ENCODE measurements around the gene APIP. TPM values are rescaled to one million over a fixed set of nuclear protein-coding genes. Genes with fewer than 3 reads are reported as not detected.

Gene APIP
- total RNA-seq, 1 donor from 2014 or later = 23.3 TPM

DNA sequence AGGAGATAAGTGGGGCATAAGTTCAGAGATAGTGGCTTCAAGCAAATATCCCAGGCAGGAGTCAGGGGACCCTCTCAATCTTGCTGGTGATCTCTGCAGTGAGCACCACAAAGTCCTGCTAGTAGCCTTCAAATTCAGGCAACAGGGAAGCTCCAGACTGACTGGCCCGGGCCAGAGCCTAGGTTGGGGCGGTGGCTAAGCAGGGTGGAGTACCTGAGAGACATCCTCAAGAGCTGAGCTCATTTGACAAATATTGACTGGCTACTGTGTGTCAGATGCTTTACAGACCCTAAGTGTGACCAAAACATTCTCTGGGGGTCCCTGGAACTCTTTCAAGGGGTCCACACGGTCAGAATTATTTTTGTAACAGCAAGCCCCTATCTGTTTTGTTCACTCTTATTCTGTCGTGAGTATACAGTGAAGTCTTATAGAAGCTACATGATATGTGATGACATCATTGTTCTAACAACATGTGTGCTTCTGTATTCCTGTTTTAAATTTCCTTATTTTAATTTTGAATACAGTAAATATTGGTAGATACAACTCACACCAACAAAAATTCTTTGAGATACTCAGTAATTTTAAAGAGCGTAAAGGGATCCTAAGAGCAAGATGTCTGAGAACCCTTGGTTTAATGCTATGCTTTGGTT lies 71.6 kb downstream of the APIP start:
- DNase-seq (ENCODE audit: low read depth, low spot score) = no peak

DNA sequence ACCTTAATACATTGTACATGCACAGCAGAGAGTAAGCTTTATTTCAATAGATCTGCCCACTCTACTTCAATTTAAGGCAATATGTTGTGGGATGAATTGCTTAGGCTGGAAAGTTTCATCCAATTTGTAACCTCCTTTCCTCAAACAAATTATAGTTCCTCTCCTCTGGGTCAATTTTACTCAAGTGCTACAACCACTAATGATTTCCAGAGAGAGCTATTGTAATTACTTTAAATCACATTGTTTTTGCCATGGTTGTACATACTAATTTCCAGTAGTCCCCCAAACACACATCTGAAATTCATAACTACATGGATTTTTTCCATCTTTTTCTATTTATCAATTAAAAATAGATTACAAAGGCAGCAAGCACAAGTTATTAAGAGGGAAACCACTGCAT lies 72.9 kb downstream of the APIP start:
- no peak for DNase-seq (ENCODE audit: low read depth, low spot score)

DNA sequence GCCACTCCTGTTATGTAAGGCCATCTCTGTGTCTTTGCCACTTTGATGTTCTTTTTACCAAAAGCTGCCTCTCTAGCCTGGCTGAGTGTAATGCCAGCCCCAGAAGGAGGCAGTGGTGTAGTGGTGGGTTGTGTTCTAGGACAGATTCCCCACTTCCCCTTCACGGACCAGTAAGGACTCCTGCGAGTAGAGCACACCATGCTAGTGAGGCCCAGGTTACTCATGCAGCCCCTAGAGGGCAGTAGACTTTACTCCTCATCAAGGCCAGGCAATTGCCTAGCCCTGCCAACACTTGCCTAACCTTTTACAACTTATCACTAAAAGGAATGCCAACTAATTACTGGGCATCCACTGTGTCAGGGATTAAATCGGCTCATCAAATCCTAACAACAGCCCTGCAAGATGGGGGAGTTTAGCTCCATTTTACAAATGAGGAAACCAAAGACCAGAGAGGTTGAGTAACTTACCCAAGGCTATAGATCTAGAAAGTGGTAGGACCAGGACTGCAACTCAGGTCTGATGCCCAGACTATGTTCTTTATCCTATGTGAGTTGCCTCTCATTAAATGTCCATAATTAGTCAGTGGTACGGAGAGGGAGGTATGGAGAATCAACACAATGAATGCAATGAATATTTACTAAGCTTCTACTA lies 75.3 kb downstream of the APIP start:
- no peak for DNase-seq (ENCODE audit: low read depth, low spot score)

DNA sequence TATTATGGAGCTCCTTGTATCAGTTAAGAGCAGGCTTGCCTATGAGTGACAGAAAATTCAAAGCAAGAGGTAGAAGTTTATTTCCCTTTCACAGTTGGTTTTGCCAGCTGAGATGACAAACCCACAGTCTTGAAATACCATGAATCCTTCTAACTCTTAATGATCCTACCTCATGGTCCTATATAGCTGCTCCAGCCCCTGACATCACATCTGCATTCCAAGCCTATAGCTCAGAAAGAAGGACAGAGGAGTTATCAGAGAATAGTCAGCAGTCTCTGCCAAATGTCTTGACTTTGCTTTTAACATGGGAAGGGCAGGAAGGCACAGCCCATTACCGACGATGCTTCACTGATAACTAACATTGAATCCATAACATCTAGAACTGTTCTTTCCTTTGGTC lies 76.2 kb downstream of the APIP start:
- DNase-seq (ENCODE audit: low read depth, low spot score) = no peak

- no peak for DNase-seq (ENCODE audit: low read depth, low spot score)
These were observed 79.0 kb downstream of the APIP start for GRCh38 chr11:34836958-34837856.

DNA sequence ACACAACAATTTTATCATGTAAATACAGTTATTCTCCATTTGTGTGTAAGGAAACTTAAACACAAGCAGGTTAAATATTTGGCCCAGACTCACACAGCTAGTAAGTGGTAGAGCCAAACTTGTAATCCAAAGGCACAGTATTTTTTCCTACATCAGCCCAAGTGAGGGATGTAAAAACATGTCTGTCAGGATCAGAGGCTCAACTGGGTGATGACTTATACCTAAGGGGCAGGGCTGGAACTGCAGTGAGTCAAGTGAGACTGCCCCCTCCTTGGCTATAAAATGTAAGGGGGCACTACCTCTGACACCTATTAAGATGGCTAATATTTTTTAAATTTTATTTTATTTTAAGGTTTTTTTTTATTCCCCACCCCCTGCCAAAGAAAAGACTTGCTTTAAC lies 82.6 kb downstream of the APIP start:
- no peak for DNase-seq (ENCODE audit: low read depth, low spot score)

Other genes with a start within 250 kb of the APIP start
- gene PDHX, start 239 bp upstream of the APIP start, total RNA-seq = 22.9 and 30.3 TPM in 2 replicates
- 22.8 and 67.5 TPM in 2 replicates for gene CD44, start 222.8 kb upstream of the APIP start, total RNA-seq

Measured in pulmonary artery endothelial cell (primary cell).